ENCODE measurements around the gene ATP6V0D1.
"Not testable (repeated sequence)": the region's sequence is repeated elsewhere in the genome, so short reads cannot be mapped to it uniquely, and the experiment has no call there.

Gene ATP6V0D1

GRCh38 chr16:67480833-67481560 lies at the start of gene ATP6V0D1:
Gene ATP6V0D1 (minus strand): TSS chr16:67481157. CDS start chr16:67481086, 71 bp downstream.
- peak; percentile 94 to 99 for DNase-seq (ENCODE audit: extremely low read depth in 1 of 2, low read depth in 1 of 2)

GRCh38 chr16:67530013-67530939 lies 49.3 kb upstream of the ATP6V0D1 start:
- no peak for DNase-seq (ENCODE audit: extremely low read depth in 1 of 2, low read depth in 1 of 2)

- no peak for DNase-seq (ENCODE audit: extremely low read depth in 1 of 2, low read depth in 1 of 2)
Observed at GRCh38 chr16:67529582-67530012, 48.6 kb upstream of the ATP6V0D1 start.

- DNase-seq (ENCODE audit: extremely low read depth in 1 of 2, low read depth in 1 of 2), result no peak
Observed at GRCh38 chr16:67528870-67529581, 48.1 kb upstream of the ATP6V0D1 start.

- DNase-seq (ENCODE audit: extremely low read depth in 1 of 2, low read depth in 1 of 2), result no peak
Observed at GRCh38 chr16:67528222-67528869, 47.4 kb upstream of the ATP6V0D1 start, which contains the start of gene RIPOR1. Gene RIPOR1 (plus strand): TSS chr16:67528829. CDS start chr16:67538447, 9,618 bp downstream.

GRCh38 chr16:67526149-67526791 lies 45.3 kb upstream of the ATP6V0D1 start:
- no peak for DNase-seq (ENCODE audit: extremely low read depth in 1 of 2, low read depth in 1 of 2)

- no peak for DNase-seq (ENCODE audit: extremely low read depth in 1 of 2, low read depth in 1 of 2)
Observed at GRCh38 chr16:67525176-67525860, 44.4 kb upstream of the ATP6V0D1 start.

- peak; percentile 92 to 96 for DNase-seq (ENCODE audit: extremely low read depth in 1 of 2, low read depth in 1 of 2)
Observed at GRCh38 chr16:67521095-67521804, 40.3 kb upstream of the ATP6V0D1 start.

GRCh38 chr16:67519242-67519641 lies 38.3 kb upstream of the ATP6V0D1 start:
- DNase-seq (ENCODE audit: extremely low read depth in 1 of 2, low read depth in 1 of 2), result no peak

- no peak for DNase-seq (ENCODE audit: extremely low read depth in 1 of 2, low read depth in 1 of 2)
Observed at GRCh38 chr16:67518676-67519075, 37.7 kb upstream of the ATP6V0D1 start.

- no peak for DNase-seq (ENCODE audit: extremely low read depth in 1 of 2, low read depth in 1 of 2)
Observed at GRCh38 chr16:67517661-67518423, 36.9 kb upstream of the ATP6V0D1 start.

GRCh38 chr16:67517155-67517445 lies 36.1 kb upstream of the ATP6V0D1 start:
- DNase-seq (ENCODE audit: extremely low read depth in 1 of 2, low read depth in 1 of 2), result no peak

- DNase-seq (ENCODE audit: extremely low read depth in 1 of 2, low read depth in 1 of 2), result no peak
Observed at GRCh38 chr16:67516296-67517154, 35.6 kb upstream of the ATP6V0D1 start.

GRCh38 chr16:67514382-67514828 lies 33.4 kb upstream of the ATP6V0D1 start:
- peak; percentile 49 to 64 for DNase-seq (ENCODE audit: extremely low read depth in 1 of 2, low read depth in 1 of 2)

- not testable (repeated sequence) for DNase-seq (ENCODE audit: extremely low read depth in 1 of 2, low read depth in 1 of 2)
Observed at GRCh38 chr16:67513892-67514291, 32.9 kb upstream of the ATP6V0D1 start.

GRCh38 chr16:67509016-67509415 lies 28.1 kb upstream of the ATP6V0D1 start:
- DNase-seq (ENCODE audit: extremely low read depth in 1 of 2, low read depth in 1 of 2), result no peak

- DNase-seq (ENCODE audit: extremely low read depth in 1 of 2, low read depth in 1 of 2), result no peak
Observed at GRCh38 chr16:67506468-67506867, 25.5 kb upstream of the ATP6V0D1 start.
